NT2/D1 (cell line): ENCODE results near the gene PITPNM3.

Experiments used
- YY1 ChIP-seq: IDR thresholded peaks from 2 replicates; pipeline ENCODE4 v1.6.1; 2011; ENCODE audit not compliant: insufficient read length, insufficient read depth
- ZNF274 ChIP-seq: IDR thresholded peaks from 2 replicates; pipeline ENCODE4 v1.6.1; 2011; ENCODE audit warnings: mild to moderate bottlenecking, low read depth, low read length

DNA sequence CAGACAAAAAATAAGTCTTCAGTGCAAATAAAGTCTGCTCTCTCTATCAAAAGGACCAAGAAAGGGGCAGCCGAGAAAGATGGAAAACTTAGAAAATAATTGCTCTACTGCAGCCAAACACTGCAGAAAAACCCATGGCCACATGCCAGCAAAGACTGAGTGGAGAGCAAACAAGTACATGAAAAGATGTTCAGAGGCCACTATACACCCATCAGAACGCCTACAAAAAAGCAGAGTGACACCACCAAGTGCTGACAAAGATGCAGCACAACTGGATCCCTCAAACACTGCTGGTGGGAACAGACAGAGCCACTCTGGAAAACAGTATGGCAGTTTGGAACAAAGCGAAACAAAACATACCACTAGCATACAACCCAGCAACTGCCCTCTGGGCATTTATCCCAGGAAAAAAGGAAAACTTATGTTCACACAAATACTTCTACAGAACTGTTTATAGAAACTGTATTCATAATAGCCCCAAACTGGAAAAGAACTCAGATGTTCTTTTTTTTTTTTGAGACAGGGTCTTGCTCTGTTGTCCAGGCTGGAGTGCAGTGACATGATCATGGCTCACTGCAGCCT lies 47.5 kb upstream of the PITPNM3 start:
- TF ChIP-seq ZNF274 (no peak), YY1 (no peak)
